Dermis blood vessel endothelial cell (primary cell): Measurements from ENCODE around the gene APOL4. TPM values are rescaled to one million over a fixed set of nuclear protein-coding genes. Genes with fewer than 3 reads are reported as not detected.

Experiments used
- DNase-seq: peaks from one replicate; pipeline ENCODE4 v3.0.0; 2010
- total RNA-seq: library from RNA; depleted of rRNA; stranded (reverse); fragments of >200 nt; gene quantifications from 2 replicates; pipeline ENCODE4 v1.2.3, GENCODE V29; 2014

Gene APOL4
- total RNA-seq, 1 donor from 2014 or later, result 3.1 TPM

DNA sequence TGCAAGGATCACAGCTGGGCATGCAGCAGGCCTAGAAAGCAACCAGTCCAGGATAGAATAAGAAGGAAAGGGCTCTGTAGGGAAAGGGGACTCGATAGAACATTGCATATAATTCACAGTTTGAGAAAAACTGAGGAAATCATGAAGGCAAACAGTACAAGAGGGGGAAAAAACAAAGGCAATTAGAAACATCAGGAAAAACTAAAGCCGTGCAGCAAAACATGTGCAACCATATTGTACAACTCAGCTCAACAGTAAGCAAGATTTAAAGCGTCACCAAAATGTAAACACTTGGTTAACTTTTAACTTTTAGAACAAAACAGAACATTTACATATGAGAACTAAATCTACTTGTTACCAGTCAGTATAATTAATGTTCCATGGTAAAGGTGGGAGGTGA, 49.5 kb downstream of the APOL4 start:
- no peak for DNase-seq

DNA sequence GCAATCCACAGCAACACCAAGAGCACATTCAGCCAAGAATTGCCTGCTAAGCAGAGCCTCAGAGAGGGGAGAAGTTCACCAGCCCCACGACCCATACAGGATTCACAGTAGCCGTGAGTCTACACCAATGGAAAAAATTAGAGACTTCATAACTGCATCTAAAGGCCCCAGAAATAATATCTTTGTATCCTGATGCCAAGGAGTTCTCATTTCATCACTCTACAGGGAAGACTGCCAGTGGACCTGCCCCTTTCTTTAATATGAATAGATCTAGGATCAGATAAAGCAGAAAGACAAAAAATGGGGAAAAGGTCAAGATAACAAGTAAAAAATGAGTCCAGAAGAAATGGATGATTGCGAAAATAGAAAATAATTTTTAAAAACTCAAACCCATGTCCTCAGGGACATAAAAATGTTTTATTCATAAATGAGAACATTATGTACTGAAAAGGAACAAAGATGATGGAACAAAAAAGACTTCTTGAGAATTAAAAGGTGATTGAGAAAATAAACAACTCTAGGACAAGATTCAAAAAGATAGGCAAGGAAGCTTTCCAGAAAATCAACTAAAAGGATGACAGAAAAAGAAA, 50.5 kb downstream of the APOL4 start:
- DNase-seq, result no peak

DNA sequence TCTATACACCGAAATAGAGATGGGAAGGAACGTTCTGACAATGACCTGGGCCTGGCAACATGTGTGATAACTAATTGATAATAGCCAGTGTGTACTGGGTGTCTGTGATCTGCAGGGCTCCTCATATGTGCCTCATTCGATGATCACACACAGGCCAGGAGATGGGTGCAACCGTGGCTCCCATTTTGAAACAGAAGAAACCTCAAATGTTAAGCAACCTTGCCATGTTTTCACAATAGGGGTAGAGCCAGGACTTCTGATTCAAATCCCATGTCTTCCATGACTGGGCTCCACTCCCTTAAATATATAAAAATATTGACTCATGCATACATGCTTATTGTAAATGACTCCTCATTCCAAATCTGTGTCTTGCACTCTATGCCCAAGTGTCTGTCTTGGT, 52.2 kb downstream of the APOL4 start:
- DNase-seq, result no peak

DNA sequence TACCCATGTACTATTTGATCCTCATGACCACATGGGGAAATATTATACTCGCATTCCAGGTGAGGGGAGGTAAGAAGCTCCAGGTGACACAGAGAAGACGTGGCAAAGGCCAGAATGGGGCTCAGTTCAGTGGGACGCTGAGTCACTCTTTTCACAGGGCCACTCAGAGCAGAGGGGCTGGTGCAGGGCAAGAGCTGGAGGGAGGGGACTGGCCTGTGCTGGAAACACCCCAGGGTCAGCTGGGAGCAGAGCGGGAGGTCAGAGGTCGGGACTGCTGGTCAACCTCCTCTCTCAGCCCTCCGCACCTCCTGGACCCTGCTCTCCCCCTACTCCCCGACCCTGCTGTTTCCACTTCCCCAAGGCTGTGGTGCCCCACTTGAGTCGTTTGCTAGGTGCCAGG, 53.2 kb downstream of the APOL4 start:
- no peak for DNase-seq

DNA sequence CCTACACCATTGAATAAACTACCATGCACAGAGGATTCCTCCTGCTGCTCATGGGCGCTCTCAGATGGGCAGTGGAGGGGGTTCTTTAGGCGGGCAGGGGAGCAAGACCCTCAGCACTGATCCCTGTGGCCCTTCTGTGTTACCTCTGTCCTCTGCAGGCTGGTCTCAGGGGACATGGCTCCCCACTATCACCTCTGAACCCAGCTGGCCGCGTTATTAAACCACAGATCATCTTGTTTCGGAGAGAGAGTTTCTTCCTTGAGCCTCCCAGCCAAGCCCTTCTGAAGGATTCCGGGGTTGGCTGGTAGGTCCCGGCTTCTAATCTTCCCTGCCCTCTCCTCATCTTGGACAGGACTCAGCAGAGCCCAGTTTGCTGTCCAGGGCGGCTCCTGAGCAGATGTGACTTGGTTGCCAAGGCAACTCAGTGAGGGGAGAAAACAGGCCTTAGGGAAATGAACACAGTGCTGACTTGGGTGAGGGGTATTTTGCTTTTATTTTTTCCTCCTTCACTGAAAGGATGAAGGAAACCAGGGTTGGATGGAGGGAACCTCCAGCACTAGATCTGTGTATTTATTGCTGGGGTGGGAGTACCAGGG, 54.3 kb downstream of the APOL4 start:
- no peak for DNase-seq

DNA sequence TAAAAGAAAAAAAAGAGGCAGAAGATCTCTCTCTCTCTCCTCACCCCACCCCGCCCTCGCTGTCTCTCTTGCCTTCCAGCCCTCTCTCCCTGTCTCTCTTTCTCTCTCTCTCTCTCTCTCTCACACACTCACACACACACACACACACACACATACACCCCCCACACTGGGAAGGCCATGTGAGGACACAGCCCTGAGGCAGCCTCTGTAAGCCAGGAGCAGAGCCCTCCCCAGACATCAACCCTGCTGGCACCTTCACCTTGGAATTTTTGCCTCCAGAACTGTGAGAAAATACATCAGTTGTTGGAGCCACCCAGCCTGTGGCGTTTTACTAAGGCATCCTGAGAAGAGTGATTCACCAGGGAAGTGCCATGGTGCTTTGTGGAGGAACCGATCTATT, 55.7 kb downstream of the APOL4 start:
- peak; percentile 21 for DNase-seq

DNA sequence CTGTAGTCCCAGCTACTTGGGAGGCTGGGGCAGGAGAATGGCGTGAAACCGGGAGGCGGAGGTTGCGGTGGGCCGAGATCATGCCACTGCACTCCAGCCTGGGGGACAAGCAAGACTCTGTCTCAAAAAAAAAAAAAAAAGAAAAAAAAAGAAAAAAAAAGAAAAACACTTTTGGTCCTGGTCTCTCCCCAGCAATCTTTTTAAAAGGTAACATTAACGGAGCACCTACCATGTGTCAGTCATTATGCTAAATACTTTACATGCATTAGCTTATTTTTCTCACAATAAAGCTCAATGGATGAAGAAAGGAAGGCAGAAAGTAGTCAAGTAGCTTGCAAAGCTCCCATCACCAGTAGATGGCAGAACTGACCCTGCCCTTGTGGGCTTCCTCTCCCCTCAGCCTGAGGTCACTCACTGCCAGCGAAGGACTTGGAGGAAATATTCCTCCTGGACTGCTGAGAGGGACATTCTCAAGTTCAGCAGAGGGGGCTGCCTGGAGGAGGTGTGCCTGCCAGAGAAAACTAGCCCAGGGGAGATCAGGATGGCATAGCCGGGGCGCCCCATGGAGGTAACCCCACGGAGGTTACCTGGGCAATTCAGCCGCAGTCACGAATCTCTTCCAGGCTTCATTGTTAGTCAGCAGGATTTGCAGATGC, 56.6 kb downstream of the APOL4 start:
- DNase-seq, result peak; percentile 84

DNA sequence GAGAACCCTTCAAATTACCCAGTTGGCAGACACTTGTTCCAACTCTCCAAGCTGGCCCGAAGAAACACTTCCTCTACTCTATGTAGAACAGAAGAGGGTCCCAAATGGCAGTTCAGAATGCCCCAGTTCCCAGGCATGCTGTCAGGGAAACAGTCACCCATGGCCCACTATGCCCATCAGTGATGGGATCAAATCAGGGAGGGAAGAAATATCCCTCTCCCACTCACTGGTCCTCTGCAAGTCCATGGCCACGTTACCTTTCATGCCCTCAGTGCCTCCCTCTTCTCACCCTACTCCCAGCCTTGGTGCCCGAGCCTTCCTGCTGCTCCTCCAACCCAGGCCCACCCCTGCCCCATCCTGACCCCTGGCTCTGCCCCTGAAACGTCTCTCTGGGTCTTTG, 57.7 kb downstream of the APOL4 start:
- DNase-seq, result no peak

DNA sequence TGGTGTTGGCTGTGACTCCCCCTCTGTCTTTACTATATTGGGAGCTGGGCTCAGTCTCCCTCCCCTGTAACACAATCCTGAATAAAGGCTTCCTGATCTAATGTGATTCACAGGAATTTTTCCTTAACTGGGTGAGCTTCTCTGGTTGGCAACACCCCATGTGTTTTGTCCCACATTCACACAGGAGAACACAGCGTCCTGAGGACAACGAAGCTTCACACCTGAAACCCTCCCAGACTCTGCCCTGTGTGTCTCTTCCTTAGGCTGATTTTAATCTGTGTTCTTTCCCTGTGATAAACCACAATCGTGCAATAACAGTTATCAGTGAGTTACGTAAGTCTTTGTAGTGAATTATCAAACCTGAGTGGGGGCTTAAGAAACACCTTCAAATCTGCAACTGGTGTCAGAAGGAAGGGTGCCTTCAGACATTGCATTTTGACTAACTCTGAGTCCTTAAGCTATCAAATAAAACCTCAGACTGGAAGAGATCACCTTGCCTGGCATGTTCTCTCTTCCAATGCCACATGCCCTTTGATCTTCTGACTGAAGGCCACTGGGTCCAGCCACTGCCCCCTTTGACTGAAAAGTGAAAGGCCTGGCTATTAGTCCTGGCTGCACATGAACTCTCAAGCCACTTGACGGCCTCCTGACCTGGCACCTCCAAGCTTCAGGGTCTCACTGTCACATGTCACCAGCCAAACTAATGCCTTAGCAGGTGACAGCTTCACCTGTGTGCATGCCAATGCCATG, 58.4 kb downstream of the APOL4 start:
- no peak for DNase-seq

DNA sequence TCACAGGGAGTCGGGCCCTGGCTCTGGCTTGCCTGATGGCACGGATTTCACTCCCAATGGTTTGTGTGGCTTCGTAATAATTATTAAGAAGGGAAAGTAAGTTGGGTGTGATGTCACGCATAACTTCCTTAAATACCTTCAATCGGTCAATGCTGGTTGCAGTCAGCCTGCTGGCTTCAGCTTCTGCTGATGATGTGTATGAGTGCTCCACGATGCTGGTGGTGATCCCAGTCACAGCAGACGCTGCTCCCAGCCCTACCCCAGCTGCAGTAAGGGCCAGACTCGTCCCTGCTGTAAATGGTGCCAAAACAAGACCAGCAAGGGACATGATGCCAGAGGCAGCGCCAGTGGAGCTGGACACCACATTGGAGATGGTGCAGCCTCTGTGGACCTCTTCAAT, 60.1 kb downstream of the APOL4 start:
- DNase-seq, result no peak

Other genes with a start within 250 kb of the APOL4 start
- 107 and 149 TPM in 2 replicates for gene RBFOX2, start 173.0 kb downstream of the APOL4 start, total RNA-seq
- gene APOL3, start 41.1 kb downstream of the APOL4 start, total RNA-seq, result 212 and 214 TPM in 2 replicates
- gene APOL2, start 37.7 kb upstream of the APOL4 start, total RNA-seq, result 57.7 and 67.7 TPM in 2 replicates
- gene APOL1, start 51.3 kb upstream of the APOL4 start, total RNA-seq, result 29.5 and 34.9 TPM in 2 replicates
- 803 and 1,099 TPM in 2 replicates for gene MYH9, start 186.2 kb upstream of the APOL4 start, total RNA-seq